ENCODE measurements around the gene EEF1A2. TPM values are rescaled to one million over a fixed set of nuclear protein-coding genes. Genes with fewer than 3 reads are reported as not detected.

The EEF1A2 gene
- total RNA-seq, 1 experiment from 2014 or later, result 26.0 TPM

- Mint-ChIP-seq H3K4me3 (no peak overlapping the region), H3K27me3 (ENCODE audit: low read depth) (no peaks in the 10 kb centered on the region), H3K9me3 (no peaks in the 10 kb centered on the region), H3K36me3 (no peaks in the 10 kb centered on the region), H3K27ac (peak overlapping the region; percentile 67), H3K4me1 (peaks cover 29% of the 10 kb centered on the region)
- TF ChIP-seq NFE2L1 (CRISPR knock-in tag; IDR thresholded peaks at IDR 0.05), result no peak
- TF ChIP-seq SMAD3 (CRISPR knock-in tag; IDR thresholded peaks at IDR 0.05; ENCODE audit: borderline replicate concordance), result no peak
- TF ChIP-seq STAT6 (CRISPR knock-in tag; conservative IDR thresholded peaks at IDR 0.05; ENCODE audit: low read depth), result no peak
- TF ChIP-seq CREM (CRISPR knock-in tag; IDR thresholded peaks at IDR 0.05), result no peak
- no peak for TF ChIP-seq ZNF416 (CRISPR knock-in tag; IDR thresholded peaks at IDR 0.05)
- TF ChIP-seq NFATC4 (CRISPR knock-in tag; IDR thresholded peaks at IDR 0.05), result no peak
- ChIA-PET POLR2A (no interaction called here), CTCF (interaction anchor here (1.9 kb wide), 1 partner anchor 17 kb away, joined by 5 read pairs; no protein-coding TSS in a partner anchor)
- DNase-seq (ENCODE audit: low spot score) (no peak), ATAC-seq (no peak)
These were observed 39.9 kb downstream of the EEF1A2 start for GRCh38 chr20:63459070-63459380.

- Mint-ChIP-seq H3K4me1 (peaks cover 29% of the 10 kb centered on the region), H3K9me3 (no peaks in the 10 kb centered on the region), H3K27ac (peak overlapping the region; percentile 67), H3K36me3 (no peaks in the 10 kb centered on the region), H3K27me3 (ENCODE audit: low read depth) (no peaks in the 10 kb centered on the region), H3K4me3 (no peak overlapping the region)
- CTCF ChIA-PET, result interaction anchor here (1.9 to 2.1 kb wide), 2 partner anchors 12 to 16 kb away, joined by 5 to 7 read pairs; no protein-coding TSS in a partner anchor
- ATAC-seq (no peak), DNase-seq (ENCODE audit: low spot score) (no peak)
- TF ChIP-seq USF2 (CRISPR knock-in tag; IDR thresholded peaks at IDR 0.05) (no peak), ZNF423 (CRISPR knock-in tag; IDR thresholded peaks at IDR 0.05) (no peak), GTF2I (CRISPR knock-in tag; conservative IDR thresholded peaks at IDR 0.05) (peak; percentile 67; the same call in 1 of the 2 replicates), MYBL2 (CRISPR knock-in tag; IDR thresholded peaks at IDR 0.05) (no peak)
- POLR2A ChIA-PET, result no interaction called here
These were observed 40.5 kb downstream of the EEF1A2 start for GRCh38 chr20:63458170-63459069.

DNA sequence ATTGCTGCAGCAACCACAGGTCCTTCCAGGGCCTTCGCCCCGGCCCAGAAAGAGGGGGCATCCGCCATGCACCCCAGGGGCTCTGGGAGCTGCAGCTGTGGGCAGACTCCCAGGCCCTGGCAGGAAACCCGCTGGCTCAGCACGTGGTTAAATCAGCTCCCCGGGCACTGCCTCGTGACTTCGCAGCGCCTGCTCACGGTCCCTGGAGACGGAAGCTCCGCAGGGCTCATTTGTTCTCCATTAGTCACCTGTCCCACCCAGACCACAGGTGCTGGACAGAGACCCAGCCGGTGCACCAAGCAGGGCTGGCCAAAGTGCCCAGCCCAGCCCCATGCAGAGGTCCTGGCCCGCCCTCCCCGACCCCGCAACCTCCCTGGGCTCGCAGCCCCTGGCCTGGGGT, 41.1 kb downstream of the EEF1A2 start:
- Mint-ChIP-seq H3K9me3 (no peaks in the 10 kb centered on the region), H3K27me3 (ENCODE audit: low read depth) (no peaks in the 10 kb centered on the region), H3K27ac (no peak overlapping the region; the same call in 1 of the 2 replicates), H3K4me3 (no peak overlapping the region), H3K4me1 (peaks cover 32% of the 10 kb centered on the region), H3K36me3 (no peaks in the 10 kb centered on the region)
- no peak for TF ChIP-seq ATF6 (CRISPR knock-in tag; IDR thresholded peaks at IDR 0.05)
- TF ChIP-seq, protein P1, sequence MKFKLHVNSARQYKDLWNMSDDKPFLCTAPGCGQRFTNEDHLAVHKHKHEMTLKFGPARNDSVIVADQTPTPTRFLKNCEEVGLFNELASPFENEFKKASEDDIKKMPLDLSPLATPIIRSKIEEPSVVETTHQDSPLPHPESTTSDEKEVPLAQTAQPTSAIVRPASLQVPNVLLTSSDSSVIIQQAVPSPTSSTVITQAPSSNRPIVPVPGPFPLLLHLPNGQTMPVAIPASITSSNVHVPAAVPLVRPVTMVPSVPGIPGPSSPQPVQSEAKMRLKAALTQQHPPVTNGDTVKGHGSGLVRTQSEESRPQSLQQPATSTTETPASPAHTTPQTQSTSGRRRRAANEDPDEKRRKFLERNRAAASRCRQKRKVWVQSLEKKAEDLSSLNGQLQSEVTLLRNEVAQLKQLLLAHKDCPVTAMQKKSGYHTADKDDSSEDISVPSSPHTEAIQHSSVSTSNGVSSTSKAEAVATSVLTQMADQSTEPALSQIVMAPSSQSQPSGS (CRISPR knock-in tag; IDR thresholded peaks at IDR 0.05; ENCODE audit: borderline replicate concordance, low read depth), result no peak
- ATAC-seq, result no peak
- no peak for DNase-seq (ENCODE audit: low spot score)
- ChIA-PET POLR2A (no interaction called here), CTCF (interaction anchor here (1.4 to 2.1 kb wide), 2 partner anchors 13 to 16 kb away, joined by 4 to 7 read pairs; no protein-coding TSS in a partner anchor)

Measured in WTC11 (cell line).